Activated CD4-positive, alpha-beta T cell treated with anti-CD3 and anti-CD28 coated beads for 1 hour (primary cell): ENCODE results near the gene SLC25A4.
A peak's percentile ranks its signal among the peaks of the same experiment; 100 is the strongest.
"Not testable (repeated sequence)": the region's sequence is repeated elsewhere in the genome, so short reads cannot be mapped to it uniquely, and the experiment has no call there.

Experiments
- DNase-seq: peaks from one replicate; pipeline ENCODE4 v3.0.0-alpha.2; 2020

SLC25A4 gene

GRCh38 chr4:185142912-185143600, at the start of gene SLC25A4:
TSS of gene SLC25A4 (plus strand) at chr4:185143266. CDS start at chr4:185143373, 107 bp downstream.
- DNase-seq = peak; percentile 75

GRCh38 chr4:185093603-185094002, 49.5 kb upstream of the SLC25A4 start:
- DNase-seq = no peak

GRCh38 chr4:185096032-185096653, 46.9 kb upstream of the SLC25A4 start:
- DNase-seq = no peak

- DNase-seq = no peak
Observed at GRCh38 chr4:185098474-185098873, 44.6 kb upstream of the SLC25A4 start.

- no peak for DNase-seq
Observed at GRCh38 chr4:185099024-185099682, 43.9 kb upstream of the SLC25A4 start.

GRCh38 chr4:185099940-185100339, 43.1 kb upstream of the SLC25A4 start:
- no peak for DNase-seq

- DNase-seq = no peak
Observed at GRCh38 chr4:185100423-185100822, 42.6 kb upstream of the SLC25A4 start.

GRCh38 chr4:185101354-185101890, 41.6 kb upstream of the SLC25A4 start:
- DNase-seq = no peak

GRCh38 chr4:185104733-185105132, 38.3 kb upstream of the SLC25A4 start:
- no peak for DNase-seq

- no peak for DNase-seq
Observed at GRCh38 chr4:185106353-185106752, 36.7 kb upstream of the SLC25A4 start.

GRCh38 chr4:185107574-185107973, 35.5 kb upstream of the SLC25A4 start:
- not testable (repeated sequence) for DNase-seq

- DNase-seq = no peak
Observed at GRCh38 chr4:185108185-185108584, 34.9 kb upstream of the SLC25A4 start.

- DNase-seq = no peak
Observed at GRCh38 chr4:185108669-185109068, 34.4 kb upstream of the SLC25A4 start.

GRCh38 chr4:185109736-185110135, 33.3 kb upstream of the SLC25A4 start:
- DNase-seq = no peak

- no peak for DNase-seq
Observed at GRCh38 chr4:185110375-185110823, 32.7 kb upstream of the SLC25A4 start.

- DNase-seq = no peak
Observed at GRCh38 chr4:185112104-185112503, 31.0 kb upstream of the SLC25A4 start.

GRCh38 chr4:185113340-185113739, 29.7 kb upstream of the SLC25A4 start:
- DNase-seq = no peak

- DNase-seq = no peak
Observed at GRCh38 chr4:185115827-185116232, 27.2 kb upstream of the SLC25A4 start.

GRCh38 chr4:185117300-185117934, 25.6 kb upstream of the SLC25A4 start:
- no peak for DNase-seq

- no peak for DNase-seq
Observed at GRCh38 chr4:185118876-185119275, 24.2 kb upstream of the SLC25A4 start.

GRCh38 chr4:185119467-185119866, 23.6 kb upstream of the SLC25A4 start:
- not testable (repeated sequence) for DNase-seq

GRCh38 chr4:185119927-185120630, 23.0 kb upstream of the SLC25A4 start:
- DNase-seq = no peak

GRCh38 chr4:185120631-185120946, 22.5 kb upstream of the SLC25A4 start:
- DNase-seq = no peak
